AG04450 (cell line): Measurements from ENCODE around the gene SHROOM1. TPM values are rescaled to one million over a fixed set of nuclear protein-coding genes. Genes with fewer than 3 reads are reported as not detected.

ENCODE experiments used
- CTCF ChIA-PET: fragments of 300-600, 350-600 bp; formaldehyde crosslinking; extraction: SDS; loops from one replicate; lab custom pipeline; 2022; ENCODE audit warnings: antibody characterized with exemption, inconsistent platforms; lab: Charles Lee
- POLR2A ChIA-PET: fragments of 350-600 bp; formaldehyde crosslinking; extraction: SDS; loops from one replicate; lab custom pipeline; 2021; ENCODE audit warnings: antibody characterized with exemption, inconsistent platforms; lab: Yijun Ruan, JAX
- DNase-seq: peaks from one replicate; pipeline ENCODE4 v3.0.0-alpha.2; 2011; ENCODE audit warnings: low read depth, low spot score
- H3K27ac ChIP-seq: one replicate; pipeline ENCODE4 v1.5.1; 2012; ENCODE audit warnings: low read depth, low read length, control low read depth
- H3K27me3 ChIP-seq: one replicate; pipeline ENCODE4 v1.6.0; 2012; ENCODE audit warnings: low read length; ENCODE audit not compliant: control insufficient read depth, insufficient read depth
- H3K4me3 ChIP-seq: 2 replicates; pipeline ENCODE4 v1.5.1; 2011; ENCODE audit warnings: mild to moderate bottlenecking, low read depth, low read length, control low read depth
- H3K9me3 ChIP-seq: 2 replicates; pipeline ENCODE4 v1.5.1; 2012; ENCODE audit warnings: low read length; ENCODE audit not compliant: control insufficient read depth, insufficient read depth
- polyA plus RNA-seq: library from polyadenylated mRNA; depleted of rRNA; stranded (reverse); fragments of >200 nt; gene quantifications from 2 replicates; pipeline ENCODE4 v1.2.3, GENCODE V29; 2011
- TF ChIP-seq, protein P1 (sequence below): IDR thresholded peaks from 2 replicates; pipeline ENCODE4 v1.5.1; 2011; ENCODE audit warnings: low read depth, low read length, control low read depth, inconsistent platforms

The SHROOM1 gene
- polyA plus RNA-seq, 1 experiment, result 4.5 TPM

DNA sequence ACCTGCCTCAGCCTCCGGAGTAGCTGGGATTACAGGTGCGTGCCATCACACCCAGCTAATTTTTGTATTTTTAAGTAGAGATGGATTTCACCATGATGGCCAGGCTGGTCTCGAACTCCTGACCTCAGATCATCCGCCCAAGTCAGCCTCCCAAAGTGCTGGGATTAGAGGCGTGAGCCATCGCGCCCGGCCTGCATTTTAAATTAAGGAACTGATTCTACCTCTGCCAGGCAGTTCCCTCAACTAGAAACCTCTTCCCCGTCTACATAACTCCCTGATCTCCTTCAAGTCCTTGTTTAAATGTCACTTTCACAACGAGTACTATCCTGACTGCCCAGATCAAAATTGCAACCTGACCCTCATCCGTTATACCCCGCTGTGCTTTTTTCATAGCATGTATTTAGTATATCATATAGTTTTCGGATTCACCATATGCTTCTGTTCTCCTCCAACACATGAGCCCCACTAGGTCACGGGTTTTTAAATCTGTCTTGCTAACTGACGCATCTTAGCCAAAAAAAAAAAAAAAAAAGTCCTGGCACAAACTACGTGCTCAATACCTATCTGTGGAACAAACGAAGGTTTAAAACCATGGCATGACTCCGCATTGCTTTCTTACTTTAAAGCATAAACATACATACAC lies 18.2 kb downstream of the SHROOM1 start:
- ChIA-PET POLR2A (no interaction called here), CTCF (interaction anchor here (3.6 kb wide), 1 partner anchor 8 kb away, joined by 22 read pairs; no protein-coding TSS in a partner anchor)
- H3K9me3 ChIP-seq, result no peaks in the 10 kb centered on the region; the same call in 1 of the 2 replicates
- H3K4me3 ChIP-seq, result no peak overlapping the region
- TF ChIP-seq, protein P1, sequence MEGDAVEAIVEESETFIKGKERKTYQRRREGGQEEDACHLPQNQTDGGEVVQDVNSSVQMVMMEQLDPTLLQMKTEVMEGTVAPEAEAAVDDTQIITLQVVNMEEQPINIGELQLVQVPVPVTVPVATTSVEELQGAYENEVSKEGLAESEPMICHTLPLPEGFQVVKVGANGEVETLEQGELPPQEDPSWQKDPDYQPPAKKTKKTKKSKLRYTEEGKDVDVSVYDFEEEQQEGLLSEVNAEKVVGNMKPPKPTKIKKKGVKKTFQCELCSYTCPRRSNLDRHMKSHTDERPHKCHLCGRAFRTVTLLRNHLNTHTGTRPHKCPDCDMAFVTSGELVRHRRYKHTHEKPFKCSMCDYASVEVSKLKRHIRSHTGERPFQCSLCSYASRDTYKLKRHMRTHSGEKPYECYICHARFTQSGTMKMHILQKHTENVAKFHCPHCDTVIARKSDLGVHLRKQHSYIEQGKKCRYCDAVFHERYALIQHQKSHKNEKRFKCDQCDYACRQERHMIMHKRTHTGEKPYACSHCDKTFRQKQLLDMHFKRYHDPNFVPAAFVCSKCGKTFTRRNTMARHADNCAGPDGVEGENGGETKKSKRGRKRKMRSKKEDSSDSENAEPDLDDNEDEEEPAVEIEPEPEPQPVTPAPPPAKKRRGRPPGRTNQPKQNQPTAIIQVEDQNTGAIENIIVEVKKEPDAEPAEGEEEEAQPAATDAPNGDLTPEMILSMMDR, result no peak
- DNase-seq, result no peak
- H3K27ac ChIP-seq, result no peak overlapping the region
- peaks cover 22% of the 10 kb centered on the region for H3K27me3 ChIP-seq

DNA sequence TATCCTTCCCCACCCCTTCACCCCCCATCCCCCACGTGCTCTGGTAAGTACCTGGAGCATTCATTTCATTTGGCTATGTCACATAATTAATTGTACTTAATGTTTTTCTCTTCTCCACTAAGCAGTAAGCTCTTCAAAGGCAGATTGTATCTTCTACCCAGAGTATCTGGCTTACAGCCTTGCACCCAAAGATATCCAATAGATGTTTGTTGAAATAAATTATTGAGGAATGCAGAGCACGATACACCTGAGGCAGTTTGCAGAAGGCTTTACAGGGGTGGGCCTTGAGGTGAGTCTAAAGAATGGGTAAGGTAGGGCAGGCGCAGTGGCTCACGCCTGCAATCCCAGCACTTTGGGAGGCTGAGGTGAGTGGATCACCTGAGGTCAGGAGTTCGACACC lies 19.8 kb downstream of the SHROOM1 start:
- Histone ChIP-seq H3K4me3 (no peak overlapping the region), H3K27ac (no peak overlapping the region), H3K27me3 (peaks cover 22% of the 10 kb centered on the region), H3K9me3 (no peaks in the 10 kb centered on the region; the same call in 1 of the 2 replicates)
- TF ChIP-seq, protein P1, result no peak
- no peak for DNase-seq
- POLR2A ChIA-PET, result interaction anchor here (0.7 kb wide), 1 partner anchor 73 kb away, joined by 5 read pairs; the partner anchor contains the start of gene KIF3A
- CTCF ChIA-PET, result interaction anchor here (3.6 kb wide), 1 partner anchor 9 kb away, joined by 22 read pairs; no protein-coding TSS in a partner anchor

DNA sequence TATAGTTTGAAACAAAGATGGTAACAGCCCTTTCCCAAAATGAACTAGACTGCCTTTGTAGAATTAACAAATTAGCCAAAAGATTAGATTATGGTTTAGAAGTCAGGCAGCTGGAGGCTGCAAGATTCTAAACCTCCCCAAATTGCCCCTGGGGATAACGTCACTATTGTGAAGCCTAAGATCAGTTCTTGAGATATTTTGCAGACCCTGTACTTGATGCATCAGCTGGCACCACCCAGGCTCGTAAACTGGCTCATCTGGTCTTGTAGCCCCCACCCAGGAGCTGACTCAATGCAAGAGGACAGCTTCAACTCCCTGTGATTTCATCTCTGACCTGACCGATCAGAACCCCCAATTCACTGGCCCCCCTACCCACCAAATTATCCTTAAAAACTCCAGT lies 21.6 kb downstream of the SHROOM1 start:
- Histone ChIP-seq H3K27ac (no peak overlapping the region), H3K27me3 (peaks cover 22% of the 10 kb centered on the region), H3K9me3 (no peaks in the 10 kb centered on the region), H3K4me3 (no peak overlapping the region)
- DNase-seq, result no peak
- ChIA-PET CTCF (interaction anchor here (0.9 to 3.6 kb wide), 3 partner anchors 11 to 150 kb away, joined by 4 to 22 read pairs (median 4); no protein-coding TSS in a partner anchor), POLR2A (no interaction called here)
- TF ChIP-seq, protein P1, result no peak

DNA sequence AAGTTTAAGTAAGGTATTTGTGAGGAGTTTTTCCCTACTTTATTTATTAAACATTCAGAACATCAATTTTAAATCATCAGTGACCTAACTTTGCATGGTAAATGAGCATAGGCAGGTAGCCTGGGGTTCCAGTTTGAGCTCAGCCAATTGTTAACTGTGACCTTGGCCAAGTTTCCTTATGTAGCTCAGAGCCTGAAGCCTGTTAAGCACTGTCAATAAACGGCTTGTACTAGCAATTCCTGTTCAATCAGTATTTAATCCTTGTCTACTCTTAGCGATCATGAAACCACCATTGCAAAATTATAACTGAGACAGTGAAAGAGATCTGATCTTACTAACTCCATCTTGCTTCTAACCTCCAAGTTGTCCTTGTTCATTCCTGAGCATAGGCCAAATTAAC lies 22.0 kb downstream of the SHROOM1 start:
- ChIA-PET POLR2A (no interaction called here), CTCF (interaction anchor here (0.9 to 1.7 kb wide), 5 partner anchors 10 to 281 kb away, joined by 4 to 26 read pairs (median 5); no protein-coding TSS in a partner anchor)
- no peak overlapping the region for H3K4me3 ChIP-seq
- peaks cover 22% of the 10 kb centered on the region for H3K27me3 ChIP-seq
- no peak overlapping the region for H3K27ac ChIP-seq
- H3K9me3 ChIP-seq, result no peaks in the 10 kb centered on the region
- TF ChIP-seq, protein P1, result no peak
- no peak for DNase-seq
